Heart right ventricle (tissue), 16 donors: ENCODE data around the gene NGDN. TPM values are rescaled to one million over a fixed set of nuclear protein-coding genes. Genes with fewer than 3 reads are reported as not detected.

Experiments used
- ATAC-seq, 8 donors: fragments of 200-7000 bp; cut with Tn5 transposase; one replicate each; pipeline ENCODE4 v1.9.1; 2020; ENCODE audit warnings: mild to moderate bottlenecking in 8 of 8, moderate library complexity in 8 of 8, moderate number of reproducible peaks in 1 of 8
- DNase-seq, 2 donors: peaks; one replicate each; pipeline ENCODE4 v3.0.0-alpha.2; 2020
- H3K27ac ChIP-seq, 10 donors: fragments of 200-600 bp; sonication (generic) in 2 of 10; one replicate each; pipeline versions ENCODE4 v1.5.0 to v1.8.0; 2020 to 2022; ENCODE audit warnings: mild to moderate bottlenecking in 3 of 10
- H3K27me3 ChIP-seq, 7 donors: fragments of 200-600 bp; one replicate each; pipeline ENCODE4 v1.8.0; 2021 to 2022; ENCODE audit warnings: mild to moderate bottlenecking in 2 of 7
- H3K36me3 ChIP-seq, 9 donors: fragments of 200-600 bp; sonication (generic) in 1 of 9; one replicate each; pipeline versions ENCODE4 v1.5.0 to v1.8.0; 2020 to 2022; ENCODE audit warnings: mild to moderate bottlenecking in 2 of 9
- H3K4me1 ChIP-seq, 9 donors: fragments of 200-600 bp; sonication (generic) in 1 of 9; one replicate each; pipeline versions ENCODE4 v1.5.0 to v1.8.0; 2020 to 2022; ENCODE audit warnings: mild to moderate bottlenecking in 4 of 9
- H3K4me3 ChIP-seq, 10 donors: fragments of 200-600 bp; sonication (generic) in 2 of 10; one replicate each; pipeline versions ENCODE4 v1.5.0 to v1.8.0; 2020 to 2022; ENCODE audit warnings: mild to moderate bottlenecking in 7 of 10, moderate library complexity in 2 of 10
- H3K9me3 ChIP-seq, 11 donors: fragments of 200-600 bp in 10 of 11; sonication (generic) in 2 of 11; one replicate each; pipeline versions ENCODE4 v1.5.0 to v1.8.0; 2013 to 2022; ENCODE audit warnings: mild to moderate bottlenecking in 2 of 11, control low read depth in 1 of 11, moderate library complexity in 1 of 11
- WGBS, 2 donors: extraction: QIAGEN DNeasy Blood & Tissue Kit; methylation state at CpG; one replicate each; pipeline ENCODE4 v1.1.7; 2013; ENCODE audit warnings: inconsistent platforms in 1 of 2; 5-methylcytosine and 5-hydroxymethylcytosine counted together
- intact Hi-C, 10 donors: fragments of 100-400 bp; cut with DNase I; formaldehyde crosslinking; loops; one replicate each; pipeline versions ENCODE4 v1.11.1 to v1.14.2; 2022
- polyA plus RNA-seq, 2 donors: library from polyadenylated mRNA; stranded (reverse); fragments of 200-250 nt; gene quantifications; one replicate each; pipeline ENCODE4 v1.2.3, GENCODE V29; 2013
- total RNA-seq, 10 donors: library from RNA; stranded (reverse); fragmentation: NEBNext Ultra II Directional in 3 of 10; extraction: Animal tissue kit (Norgen Biotek cat#: 25700) in 3 of 10; gene quantifications; one replicate each; pipeline versions ENCODE4 v1.2.1 to v1.2.4, GENCODE V29; 2021 to 2023
- TF ChIP-seq, protein P1 (sequence below), 9 donors: fragments of 200-600 bp; sonication (generic) in 2 of 9; IDR thresholded peaks; one replicate each; pipeline versions ENCODE4 v1.5.0 to v1.8.0; 2021 to 2022; ENCODE audit warnings: antibody characterized with exemption in 9 of 9, mild to moderate bottlenecking in 5 of 9, moderate library complexity in 1 of 9
- donor health status: Arrhythmogenic right ventricular cardiomyopathy.
- donor health status: ischemic (EF 13 %, LVEDD 7.1; RV severe dilation, severe dysfunction).
- donor health status: healthy with polysubstance abuse.
- donor health status: DM: no; HTN: yes; CAD: no.
- donor health status: DM: no; HTN: no; CAD: no.
- donor health status: ischemic (EF 25% LVEDD 6.9; RV normal size, moderate dysfunction).
- donor health status: ischemic (EF 25% LVEDD 5.7; RV mildly dilated, moderate dysfunction).
- donor health status: healthy.
- donor health status: DM: yes; HTN: yes; CAD: no.
- donor health status: Ischemic cardiomyopathy.
- donor health status: ischemic (EF 35%, LVEDD 5.7; RV mildly dilated, moderate dysfunction).
- donor health status: nonischemic (EF 11% LVEDD 7.7; RV severe dilation, severe dysfunction).
- donor health status: DM: yes; HTN: yes; CAD: no.
- donor health status: PGD.
- donor health status: ischemic (EF 29% LVEDD 5.4; RV normal size, mild dysfunction).
- donor health status: nonischemic (EF 23%, LVEDD 6.1; RV moderate dilation, normal function).

NGDN gene
- total and polyA plus RNA-seq, 12 donors: 14.4 to 40.5 (median 17.9) TPM

DNA sequence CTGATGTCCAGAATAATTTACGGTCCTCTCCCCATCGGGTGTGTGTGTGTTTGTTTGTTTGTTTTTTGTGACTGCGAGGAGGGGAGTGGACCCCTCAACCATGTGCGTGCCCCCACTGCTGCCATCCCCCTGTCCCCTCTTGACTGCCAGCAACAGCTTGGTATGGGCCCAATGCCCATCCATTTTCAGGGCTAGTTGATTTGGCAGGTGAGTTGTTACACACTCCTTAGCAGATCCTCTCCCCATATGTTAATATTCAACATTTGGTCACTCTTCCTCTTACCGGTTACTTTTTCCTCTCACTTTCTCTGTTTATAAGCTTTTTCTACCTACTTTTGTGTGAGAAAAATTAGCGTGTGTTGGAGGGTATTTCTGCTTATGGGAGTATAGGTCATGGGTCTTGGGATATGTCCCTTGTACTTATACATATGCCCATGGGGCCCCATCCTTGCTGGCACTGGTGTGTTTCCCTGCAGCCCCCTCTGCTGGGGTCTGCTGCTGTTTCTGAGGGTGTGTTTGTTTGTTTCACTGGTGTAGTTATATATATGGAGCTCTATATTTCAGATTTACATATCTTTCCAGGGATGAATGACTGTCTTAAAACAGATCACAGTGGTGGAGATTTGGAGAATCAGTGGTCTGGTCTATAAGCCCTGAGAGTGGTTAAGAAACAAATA is 48.3 kb downstream of the NGDN start:
- no peaks in the 10 kb centered on the region for H3K9me3 ChIP-seq
- no peak overlapping the region for H3K27ac ChIP-seq
- TF ChIP-seq, protein P1, sequence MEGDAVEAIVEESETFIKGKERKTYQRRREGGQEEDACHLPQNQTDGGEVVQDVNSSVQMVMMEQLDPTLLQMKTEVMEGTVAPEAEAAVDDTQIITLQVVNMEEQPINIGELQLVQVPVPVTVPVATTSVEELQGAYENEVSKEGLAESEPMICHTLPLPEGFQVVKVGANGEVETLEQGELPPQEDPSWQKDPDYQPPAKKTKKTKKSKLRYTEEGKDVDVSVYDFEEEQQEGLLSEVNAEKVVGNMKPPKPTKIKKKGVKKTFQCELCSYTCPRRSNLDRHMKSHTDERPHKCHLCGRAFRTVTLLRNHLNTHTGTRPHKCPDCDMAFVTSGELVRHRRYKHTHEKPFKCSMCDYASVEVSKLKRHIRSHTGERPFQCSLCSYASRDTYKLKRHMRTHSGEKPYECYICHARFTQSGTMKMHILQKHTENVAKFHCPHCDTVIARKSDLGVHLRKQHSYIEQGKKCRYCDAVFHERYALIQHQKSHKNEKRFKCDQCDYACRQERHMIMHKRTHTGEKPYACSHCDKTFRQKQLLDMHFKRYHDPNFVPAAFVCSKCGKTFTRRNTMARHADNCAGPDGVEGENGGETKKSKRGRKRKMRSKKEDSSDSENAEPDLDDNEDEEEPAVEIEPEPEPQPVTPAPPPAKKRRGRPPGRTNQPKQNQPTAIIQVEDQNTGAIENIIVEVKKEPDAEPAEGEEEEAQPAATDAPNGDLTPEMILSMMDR (IDR thresholded peaks at IDR 0.05): no peak
- H3K4me3 ChIP-seq: no peak overlapping the region
- H3K27me3 ChIP-seq: peaks cover 0 to 5% (median 0%) of the 10 kb centered on the region in 7 donors
- DNase-seq (no peak), ATAC-seq (no peak)
- peaks cover 0 to 5% (median 0%) of the 10 kb centered on the region in 9 donors for H3K4me1 ChIP-seq
- H3K36me3 ChIP-seq: no peaks in the 10 kb centered on the region
- WGBS, 2 donors: 87 to 90% methylated on average over 6 of the region's 6 CpGs
- intact Hi-C loops: no loop called here

DNA sequence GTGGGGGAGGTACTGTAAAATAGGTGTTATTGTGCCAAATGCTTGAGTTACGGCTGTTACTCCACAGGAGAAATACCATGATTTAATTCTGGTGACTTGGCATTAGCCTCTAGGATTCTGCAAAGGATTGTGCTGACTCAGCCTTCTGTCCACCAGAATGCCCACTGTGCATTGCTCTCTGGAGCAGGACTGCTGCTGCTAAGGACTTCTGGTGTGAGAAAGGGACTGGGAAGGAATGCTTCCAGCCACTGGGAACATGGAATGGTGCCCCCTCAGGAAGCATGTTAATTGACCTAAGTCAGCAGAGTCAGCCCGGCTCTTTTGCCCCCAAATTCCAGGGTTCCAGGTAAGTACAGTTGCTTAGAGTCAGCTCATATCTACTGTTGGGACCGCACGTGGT is 49.2 kb downstream of the NGDN start:
- no peaks in the 10 kb centered on the region for H3K36me3 ChIP-seq
- H3K9me3 ChIP-seq: no peaks in the 10 kb centered on the region
- ATAC-seq (no peak), DNase-seq (no peak)
- peaks cover 0 to 5% (median 0%) of the 10 kb centered on the region in 7 donors for H3K27me3 ChIP-seq
- no peak overlapping the region for H3K4me3 ChIP-seq
- no peak overlapping the region for H3K27ac ChIP-seq
- 71 to 79% methylated on average over 4 of the region's 4 CpGs for WGBS, 2 donors
- intact Hi-C loops: no loop called here
- TF ChIP-seq, protein P1 (IDR thresholded peaks at IDR 0.05): no peak
- peaks cover 0 to 5% (median 0%) of the 10 kb centered on the region in 9 donors for H3K4me1 ChIP-seq

DNA sequence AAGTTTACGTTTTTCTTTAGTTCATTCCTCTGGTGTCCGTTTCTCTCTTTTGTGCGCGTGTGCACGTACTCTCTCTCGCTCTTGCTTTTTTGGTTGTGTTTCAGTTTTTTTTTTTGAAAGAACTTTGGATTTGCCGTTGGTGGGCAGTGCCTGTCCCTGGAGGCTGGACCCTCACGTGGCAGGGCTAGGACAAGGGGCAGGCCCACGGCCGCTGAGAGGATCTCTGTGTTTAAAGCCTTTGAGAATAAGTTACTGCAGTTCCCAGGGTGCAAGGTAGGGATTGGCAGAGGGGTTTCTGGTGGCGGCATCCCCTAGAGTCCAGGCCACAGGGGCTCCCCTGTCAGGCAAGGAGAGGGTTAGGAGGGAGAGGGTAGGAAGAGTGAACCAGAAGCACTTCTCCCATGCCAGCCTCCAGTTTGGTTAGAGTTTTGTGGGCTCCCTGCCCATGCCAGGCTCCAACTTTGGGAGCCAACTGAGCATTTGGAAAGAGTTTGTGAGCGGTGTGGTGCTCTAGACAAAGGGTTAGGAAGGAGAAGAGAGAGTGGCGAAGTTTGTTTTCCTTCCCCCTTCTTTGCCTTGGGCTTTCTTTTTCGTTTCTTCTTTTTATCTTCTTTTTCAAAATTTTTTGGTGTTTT is 51.5 kb downstream of the NGDN start:
- Histone ChIP-seq H3K4me1 (no peaks in the 10 kb centered on the region), H3K27ac (no peak overlapping the region), H3K36me3 (no peaks in the 10 kb centered on the region), H3K9me3 (no peaks in the 10 kb centered on the region), H3K4me3 (no peak overlapping the region), H3K27me3 (peaks cover 0 to 5% (median 0%) of the 10 kb centered on the region in 7 donors)
- TF ChIP-seq, protein P1 (IDR thresholded peaks at IDR 0.05): no peak
- no peak for DNase-seq
- 79 to 83% methylated on average over 14 of the region's 14 CpGs for WGBS, 2 donors
- intact Hi-C loops: no loop called here
- ATAC-seq: no peak

DNA sequence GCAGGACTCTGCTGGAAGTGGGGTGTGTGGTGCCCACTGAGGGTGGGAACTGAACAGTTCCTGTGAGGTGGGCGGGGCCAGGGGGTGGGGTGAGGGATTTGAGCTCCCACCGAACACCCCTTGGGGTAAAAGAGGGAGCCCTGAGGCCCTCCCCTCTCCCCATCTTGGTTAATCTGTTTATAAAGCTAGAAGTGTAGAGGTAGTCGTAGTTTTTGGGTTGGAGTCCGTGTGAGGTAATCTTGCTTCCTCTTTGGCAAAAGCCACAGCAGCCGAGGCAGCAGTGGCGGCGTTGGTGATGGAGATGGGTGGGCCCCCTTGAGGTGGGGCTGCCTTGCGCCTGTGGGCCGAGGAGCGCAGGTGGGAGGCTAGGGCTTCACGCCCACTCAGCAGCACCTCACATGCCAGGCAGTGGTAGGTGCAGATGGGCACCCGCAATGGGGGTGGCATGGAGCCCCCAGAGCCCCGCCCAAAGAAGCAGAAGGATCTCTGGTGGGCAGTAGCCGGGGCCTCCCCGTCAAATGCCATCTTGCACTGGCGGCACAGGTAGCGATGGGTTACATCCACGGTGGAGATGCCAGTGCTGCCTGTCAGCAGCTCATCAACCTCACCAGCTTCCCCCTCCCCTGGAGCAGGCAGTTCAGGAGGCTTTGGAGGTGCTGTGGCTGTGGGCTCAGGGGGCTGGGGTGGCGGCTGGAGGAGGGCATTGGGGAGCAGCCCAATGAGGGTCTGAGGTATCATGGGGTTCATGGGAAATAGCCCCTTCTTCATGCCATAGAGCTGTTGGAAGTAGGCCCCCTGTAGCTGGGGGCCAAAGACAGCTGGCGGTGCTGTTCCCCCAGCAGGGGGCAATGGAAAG is 52.5 kb downstream of the NGDN start:
- Histone ChIP-seq H3K27ac (no peak overlapping the region), H3K36me3 (no peaks in the 10 kb centered on the region), H3K9me3 (no peaks in the 10 kb centered on the region), H3K4me3 (no peak overlapping the region), H3K27me3 (peaks cover 0 to 5% (median 0%) of the 10 kb centered on the region in 7 donors), H3K4me1 (no peaks in the 10 kb centered on the region)
- intact Hi-C loops: no loop called here
- DNase-seq: no peak
- WGBS, 2 donors: 87 to 90% methylated on average over 20 of the region's 20 CpGs
- ATAC-seq: peak in 1 of 8 donors; percentile 23
- TF ChIP-seq, protein P1 (IDR thresholded peaks at IDR 0.05): no peak
